Neural cell (in vitro differentiated cells): ENCODE data around the gene CLDN6. TPM values are rescaled to one million over a fixed set of nuclear protein-coding genes. Genes with fewer than 3 reads are reported as not detected.

Experiments
- H2AFZ ChIP-seq: fragments of 200-600, 300-800 bp; sonication (generic), shearing (Covaris generic); 2 replicates; pipeline ENCODE4 v1.6.0; 2014; ENCODE audit warnings: low read depth, mild to moderate bottlenecking, antibody characterized with exemption, low read length, moderate library complexity
- H3F3A ChIP-seq: fragments of 200-600 bp; shearing (Covaris generic); 2 replicates; pipeline ENCODE4 v1.6.1; 2016; ENCODE audit warnings: mild to moderate bottlenecking, moderate library complexity, mixed read lengths, antibody characterized with exemption, low read length; ENCODE audit not compliant: insufficient read depth, poor library complexity, severe bottlenecking
- H3K27ac ChIP-seq: fragments of 200-600, 300-800 bp; sonication (generic), shearing (Covaris generic); 2 replicates; pipeline ENCODE4 v1.5.1; 2014; ENCODE audit warnings: mild to moderate bottlenecking, low read length, moderate library complexity
- H3K27me3 ChIP-seq: fragments of 300-800, 200-600 bp; sonication (generic), shearing (Covaris generic); 2 replicates; pipeline ENCODE4 v1.6.0; 2014; ENCODE audit warnings: mild to moderate bottlenecking, low read depth, low read length, moderate library complexity; ENCODE audit not compliant: insufficient read depth
- H3K36me3 ChIP-seq: fragments of 300-800, 200-600 bp; sonication (generic), shearing (Covaris generic); 2 replicates; pipeline ENCODE4 v1.5.1; 2014; ENCODE audit warnings: mild to moderate bottlenecking, antibody characterized with exemption, low read length, moderate library complexity; ENCODE audit not compliant: insufficient read depth
- H3K4me2 ChIP-seq: fragments of 300-800, 200-600 bp; sonication (generic), shearing (Covaris generic); 2 replicates; pipeline ENCODE4 v1.6.0; 2014; ENCODE audit warnings: mild to moderate bottlenecking, low read length
- H3K4me3 ChIP-seq: fragments of 300-800, 200-600 bp; sonication (generic), shearing (Covaris generic); 2 replicates; pipeline ENCODE4 v1.5.1; 2014; ENCODE audit warnings: mild to moderate bottlenecking, low read length, moderate library complexity
- H3K79me2 ChIP-seq: fragments of 200-600 bp; shearing (Covaris generic); replicated peaks from 2 replicates; pipeline ENCODE4 v1.6.0; 2014; ENCODE audit warnings: mild to moderate bottlenecking, low read length, moderate library complexity; ENCODE audit not compliant: insufficient read depth
- H3K9ac ChIP-seq: fragments of 300-800, 200-600 bp; sonication (generic), shearing (Covaris generic); 2 replicates; pipeline ENCODE4 v1.6.1; 2016; ENCODE audit warnings: mild to moderate bottlenecking, low read length, mixed read lengths
- H3K9me2 ChIP-seq: fragments of 200-600 bp; shearing (Covaris generic); 2 replicates; pipeline ENCODE4 v1.6.1; 2016; ENCODE audit warnings: mild to moderate bottlenecking, low read length, mixed read lengths; ENCODE audit not compliant: insufficient read depth
- H3K9me3 ChIP-seq: fragments of 200-600, 300-800 bp; sonication (generic), shearing (Covaris generic); 2 replicates; pipeline ENCODE4 v1.6.1; 2016; ENCODE audit warnings: mild to moderate bottlenecking, mixed run types, low read length, moderate library complexity, mixed read lengths
- H4K20me1 ChIP-seq: fragments of 200-600 bp; shearing (Covaris generic); 2 replicates; pipeline ENCODE4 v1.6.1; 2016; ENCODE audit warnings: mild to moderate bottlenecking, mixed run types; ENCODE audit not compliant: insufficient read depth
- CTCF ChIP-seq: fragments of 450-650 bp; IDR thresholded peaks from 2 replicates; pipeline ENCODE4 v1.5.1; 2014; ENCODE audit warnings: antibody characterized with exemption, mild to moderate bottlenecking, moderate library complexity; ENCODE audit not compliant: poor library complexity, severe bottlenecking
- EP300 ChIP-seq: fragments of 450-650 bp; conservative IDR thresholded peaks from 2 replicates; pipeline ENCODE4 v1.6.1; 2014; ENCODE audit warnings: antibody characterized with exemption, mild to moderate bottlenecking, moderate library complexity; ENCODE audit not compliant: poor library complexity, severe bottlenecking
- EZH2 ChIP-seq: fragments of 200-600, 300-800 bp; shearing (Covaris generic), sonication (generic); IDR thresholded peaks from 2 replicates; pipeline ENCODE4 v1.6.1; 2014; ENCODE audit warnings: antibody characterized with exemption, low read length, borderline replicate concordance, mild to moderate bottlenecking; ENCODE audit not compliant: insufficient read depth, poor library complexity, severe bottlenecking
- MXI1 ChIP-seq: fragments of 450-650 bp; conservative IDR thresholded peaks from 2 replicates; pipeline ENCODE4 v1.6.1; 2014; ENCODE audit warnings: antibody characterized with exemption, mild to moderate bottlenecking; ENCODE audit not compliant: poor library complexity, severe bottlenecking
- POLR2AphosphoS5 ChIP-seq: IDR thresholded peaks from 2 replicates; pipeline ENCODE4 v1.6.1; 2012
- RAD21 ChIP-seq: fragments of 450-650 bp; conservative IDR thresholded peaks from 2 replicates; pipeline ENCODE4 v1.6.1; 2014; ENCODE audit warnings: antibody characterized with exemption, mild to moderate bottlenecking, moderate library complexity
- SMC3 ChIP-seq: fragments of 450-650 bp; conservative IDR thresholded peaks from 2 replicates; pipeline ENCODE4 v1.6.1; 2014; ENCODE audit warnings: antibody characterized with exemption, mild to moderate bottlenecking, moderate library complexity; ENCODE audit not compliant: poor library complexity
- TAF1 ChIP-seq: IDR thresholded peaks from 2 replicates; pipeline ENCODE4 v1.6.1; 2012; ENCODE audit warnings: low read depth
- polyA plus RNA-seq: library from polyadenylated mRNA; depleted of rRNA; stranded (reverse); fragments of >200 nt; gene quantifications from 2 replicates; pipeline ENCODE4 v1.2.3, GENCODE V29; 2014
- TF ChIP-seq, protein P1 (sequence below): IDR thresholded peaks from 2 replicates; pipeline ENCODE4 v1.6.1; 2012; ENCODE audit warnings: borderline replicate concordance

The CLDN6 gene
- polyA plus RNA-seq, 1 donor from 2014 or later: not detected

DNA sequence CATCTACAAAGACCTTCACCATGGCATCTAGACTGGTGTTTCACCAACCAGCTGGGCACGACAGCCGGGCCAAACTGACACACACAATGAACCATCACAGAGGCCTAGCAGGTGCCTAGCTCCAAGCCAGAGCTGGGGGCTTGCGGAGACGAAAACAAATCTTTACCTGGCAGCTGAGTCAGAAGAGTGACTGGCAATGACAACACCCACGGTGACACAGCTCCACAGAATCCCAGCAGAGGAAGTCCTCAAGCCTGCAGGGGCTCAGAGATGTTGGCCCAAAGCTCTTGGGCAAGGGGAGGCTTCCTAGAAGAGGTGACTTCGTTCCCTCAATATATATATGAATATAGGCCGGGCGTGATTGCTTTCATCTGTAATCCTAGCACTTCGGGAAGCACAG lies 33.5 kb upstream of the CLDN6 start:
- Histone ChIP-seq H3K4me2 (no peak overlapping the region), H3K27ac (no peak overlapping the region), H4K20me1 (no peaks in the 10 kb centered on the region), H2AFZ (no peak overlapping the region), H3K9ac (no peak overlapping the region), H3F3A (no peaks in the 10 kb centered on the region), H3K27me3 (peaks cover 32% of the 10 kb centered on the region), H3K9me2 (no peaks in the 10 kb centered on the region), H3K9me3 (no peaks in the 10 kb centered on the region), H3K4me3 (no peak overlapping the region), H3K36me3 (no peaks in the 10 kb centered on the region), H3K79me2 (no peaks in the 10 kb centered on the region)
- TF ChIP-seq TAF1 (no peak), EP300 (no peak), EZH2 (no peak), POLR2AphosphoS5 (no peak), SMC3 (no peak), RAD21 (no peak)

DNA sequence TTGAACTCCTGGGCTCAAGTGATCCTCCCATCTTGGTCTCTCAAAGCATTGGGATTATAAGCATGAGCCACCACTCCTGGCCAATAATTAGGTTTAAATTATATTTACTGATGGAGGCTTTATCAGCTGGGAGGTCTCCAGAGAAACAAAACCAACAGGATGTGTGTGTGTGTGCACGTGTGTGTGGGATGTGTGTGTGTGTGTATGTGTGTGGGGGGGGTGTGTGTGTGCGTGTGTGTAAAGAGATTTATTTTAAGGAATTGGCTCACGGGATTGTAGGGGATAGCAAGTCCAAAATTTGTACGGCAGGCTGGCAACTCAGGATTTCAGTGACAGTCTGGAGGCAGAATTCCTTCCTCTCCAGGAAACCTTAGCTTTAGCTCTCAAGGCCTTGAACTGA lies 33.0 kb upstream of the CLDN6 start:
- Histone ChIP-seq H3F3A (no peaks in the 10 kb centered on the region), H3K27ac (no peak overlapping the region), H3K79me2 (no peaks in the 10 kb centered on the region), H2AFZ (no peak overlapping the region), H3K27me3 (peaks cover 37% of the 10 kb centered on the region), H3K4me2 (no peak overlapping the region), H3K9ac (no peak overlapping the region), H3K9me3 (no peaks in the 10 kb centered on the region), H3K9me2 (no peaks in the 10 kb centered on the region), H4K20me1 (no peaks in the 10 kb centered on the region), H3K36me3 (no peaks in the 10 kb centered on the region), H3K4me3 (no peak overlapping the region)
- no peak for TF ChIP-seq EP300
- TF ChIP-seq POLR2AphosphoS5: no peak
- TF ChIP-seq CTCF: no peak
- no peak for TF ChIP-seq MXI1
- TF ChIP-seq SMC3: no peak

DNA sequence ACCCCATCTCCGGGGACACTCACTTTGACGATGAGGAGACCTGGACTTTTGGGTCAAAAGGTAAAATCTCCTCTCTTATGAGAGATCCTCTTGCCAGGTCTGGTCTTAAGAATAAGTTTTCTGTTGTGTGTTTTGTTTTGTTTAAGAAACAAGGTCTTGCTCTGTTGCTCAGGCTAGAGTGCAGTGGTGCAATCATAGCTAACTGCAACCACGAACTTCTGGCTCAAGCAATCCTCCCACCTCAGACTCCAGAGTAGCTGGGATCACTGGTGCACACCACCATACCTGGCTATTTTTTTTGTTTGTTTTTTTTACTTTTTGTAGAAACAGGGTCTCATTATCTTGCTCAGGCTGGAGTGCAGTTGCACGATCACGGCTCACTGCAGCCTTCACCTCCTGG lies 32.5 kb upstream of the CLDN6 start:
- no peak for TF ChIP-seq POLR2AphosphoS5
- Histone ChIP-seq H3K4me3 (no peak overlapping the region), H3K27ac (no peak overlapping the region), H3K9me3 (no peaks in the 10 kb centered on the region), H3K27me3 (peaks cover 42% of the 10 kb centered on the region), H2AFZ (no peak overlapping the region), H3K36me3 (no peaks in the 10 kb centered on the region), H3K4me2 (no peak overlapping the region), H3K9me2 (no peaks in the 10 kb centered on the region), H3F3A (no peaks in the 10 kb centered on the region), H3K9ac (no peak overlapping the region), H3K79me2 (no peaks in the 10 kb centered on the region), H4K20me1 (no peaks in the 10 kb centered on the region)

DNA sequence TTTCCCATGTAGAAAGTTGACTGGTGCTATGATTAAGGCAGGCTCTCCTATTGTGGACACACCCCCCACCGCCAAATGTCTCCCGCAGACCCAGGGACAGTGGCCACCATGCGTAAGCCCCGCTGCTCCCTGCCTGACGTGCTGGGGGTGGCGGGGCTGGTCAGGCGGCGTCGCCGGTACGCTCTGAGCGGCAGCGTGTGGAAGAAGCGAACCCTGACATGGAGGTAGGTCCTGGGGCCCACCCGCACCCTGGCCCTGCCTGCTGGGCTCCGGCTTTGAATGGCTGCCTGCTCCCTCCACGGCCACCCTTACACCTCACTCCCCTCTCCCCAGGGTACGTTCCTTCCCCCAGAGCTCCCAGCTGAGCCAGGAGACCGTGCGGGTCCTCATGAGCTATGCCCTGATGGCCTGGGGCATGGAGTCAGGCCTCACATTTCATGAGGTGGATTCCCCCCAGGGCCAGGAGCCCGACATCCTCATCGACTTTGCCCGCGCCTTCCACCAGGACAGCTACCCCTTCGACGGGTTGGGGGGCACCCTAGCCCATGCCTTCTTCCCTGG lies 32.0 kb upstream of the CLDN6 start:
- Histone ChIP-seq H4K20me1 (no peaks in the 10 kb centered on the region), H3K27me3 (peaks cover 47% of the 10 kb centered on the region), H3K27ac (no peak overlapping the region), H3F3A (no peaks in the 10 kb centered on the region), H3K4me2 (no peak overlapping the region), H3K79me2 (no peaks in the 10 kb centered on the region), H3K4me3 (no peak overlapping the region), H3K36me3 (no peaks in the 10 kb centered on the region), H3K9me3 (no peaks in the 10 kb centered on the region), H3K9me2 (no peaks in the 10 kb centered on the region), H3K9ac (no peak overlapping the region), H2AFZ (no peak overlapping the region)
- no peak for TF ChIP-seq EZH2
- TF ChIP-seq, protein P1, sequence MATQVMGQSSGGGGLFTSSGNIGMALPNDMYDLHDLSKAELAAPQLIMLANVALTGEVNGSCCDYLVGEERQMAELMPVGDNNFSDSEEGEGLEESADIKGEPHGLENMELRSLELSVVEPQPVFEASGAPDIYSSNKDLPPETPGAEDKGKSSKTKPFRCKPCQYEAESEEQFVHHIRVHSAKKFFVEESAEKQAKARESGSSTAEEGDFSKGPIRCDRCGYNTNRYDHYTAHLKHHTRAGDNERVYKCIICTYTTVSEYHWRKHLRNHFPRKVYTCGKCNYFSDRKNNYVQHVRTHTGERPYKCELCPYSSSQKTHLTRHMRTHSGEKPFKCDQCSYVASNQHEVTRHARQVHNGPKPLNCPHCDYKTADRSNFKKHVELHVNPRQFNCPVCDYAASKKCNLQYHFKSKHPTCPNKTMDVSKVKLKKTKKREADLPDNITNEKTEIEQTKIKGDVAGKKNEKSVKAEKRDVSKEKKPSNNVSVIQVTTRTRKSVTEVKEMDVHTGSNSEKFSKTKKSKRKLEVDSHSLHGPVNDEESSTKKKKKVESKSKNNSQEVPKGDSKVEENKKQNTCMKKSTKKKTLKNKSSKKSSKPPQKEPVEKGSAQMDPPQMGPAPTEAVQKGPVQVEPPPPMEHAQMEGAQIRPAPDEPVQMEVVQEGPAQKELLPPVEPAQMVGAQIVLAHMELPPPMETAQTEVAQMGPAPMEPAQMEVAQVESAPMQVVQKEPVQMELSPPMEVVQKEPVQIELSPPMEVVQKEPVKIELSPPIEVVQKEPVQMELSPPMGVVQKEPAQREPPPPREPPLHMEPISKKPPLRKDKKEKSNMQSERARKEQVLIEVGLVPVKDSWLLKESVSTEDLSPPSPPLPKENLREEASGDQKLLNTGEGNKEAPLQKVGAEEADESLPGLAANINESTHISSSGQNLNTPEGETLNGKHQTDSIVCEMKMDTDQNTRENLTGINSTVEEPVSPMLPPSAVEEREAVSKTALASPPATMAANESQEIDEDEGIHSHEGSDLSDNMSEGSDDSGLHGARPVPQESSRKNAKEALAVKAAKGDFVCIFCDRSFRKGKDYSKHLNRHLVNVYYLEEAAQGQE: no peak
- TF ChIP-seq TAF1: no peak
- TF ChIP-seq RAD21: no peak
- TF ChIP-seq POLR2AphosphoS5: no peak
- no peak for TF ChIP-seq MXI1
- TF ChIP-seq EP300: no peak
- TF ChIP-seq CTCF: no peak
- no peak for TF ChIP-seq SMC3
